Neural progenitor cell (in vitro differentiated cells): Measurements from ENCODE around the gene OR4D9.
"Not testable (repeated sequence)": the region's sequence is repeated elsewhere in the genome, so short reads cannot be mapped to it uniquely, and the experiment has no call there.

Experiments
- EZH2 ChIP-seq: fragments of 200-600 bp; sonication (generic); IDR thresholded peaks from 2 replicates; pipeline ENCODE4 v1.6.1; 2017; ENCODE audit warnings: antibody characterized with exemption, mild to moderate bottlenecking, moderate library complexity
- TF ChIP-seq, protein P1 (sequence below): fragments of 200-600 bp; sonication (generic); IDR thresholded peaks from 2 replicates; pipeline ENCODE4 v1.5.1; 2017; ENCODE audit warnings: antibody characterized with exemption, mild to moderate bottlenecking

DNA sequence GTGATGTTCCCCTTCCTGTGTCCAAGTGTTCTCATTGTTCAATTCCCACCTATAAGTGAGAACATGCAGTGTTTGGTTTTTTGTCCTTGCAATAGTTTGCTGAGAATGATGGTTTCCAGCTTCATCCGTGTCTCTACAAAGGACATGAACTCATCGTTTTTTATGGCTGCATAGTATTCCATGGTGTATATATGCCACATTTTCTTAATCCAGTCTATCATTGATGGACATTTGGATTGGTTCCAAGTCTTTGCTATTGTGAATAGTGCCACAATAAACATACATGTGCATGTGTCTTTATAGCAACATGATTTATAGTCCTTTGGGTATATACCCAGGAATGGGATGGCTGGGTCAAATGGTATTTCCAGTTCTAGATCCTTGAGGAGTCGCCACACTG lies 32.4 kb downstream of the OR4D9 start:
- TF ChIP-seq, protein P1, sequence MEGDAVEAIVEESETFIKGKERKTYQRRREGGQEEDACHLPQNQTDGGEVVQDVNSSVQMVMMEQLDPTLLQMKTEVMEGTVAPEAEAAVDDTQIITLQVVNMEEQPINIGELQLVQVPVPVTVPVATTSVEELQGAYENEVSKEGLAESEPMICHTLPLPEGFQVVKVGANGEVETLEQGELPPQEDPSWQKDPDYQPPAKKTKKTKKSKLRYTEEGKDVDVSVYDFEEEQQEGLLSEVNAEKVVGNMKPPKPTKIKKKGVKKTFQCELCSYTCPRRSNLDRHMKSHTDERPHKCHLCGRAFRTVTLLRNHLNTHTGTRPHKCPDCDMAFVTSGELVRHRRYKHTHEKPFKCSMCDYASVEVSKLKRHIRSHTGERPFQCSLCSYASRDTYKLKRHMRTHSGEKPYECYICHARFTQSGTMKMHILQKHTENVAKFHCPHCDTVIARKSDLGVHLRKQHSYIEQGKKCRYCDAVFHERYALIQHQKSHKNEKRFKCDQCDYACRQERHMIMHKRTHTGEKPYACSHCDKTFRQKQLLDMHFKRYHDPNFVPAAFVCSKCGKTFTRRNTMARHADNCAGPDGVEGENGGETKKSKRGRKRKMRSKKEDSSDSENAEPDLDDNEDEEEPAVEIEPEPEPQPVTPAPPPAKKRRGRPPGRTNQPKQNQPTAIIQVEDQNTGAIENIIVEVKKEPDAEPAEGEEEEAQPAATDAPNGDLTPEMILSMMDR, result not testable (repeated sequence)
- not testable (repeated sequence) for TF ChIP-seq EZH2
